Measurements from ENCODE around the gene ULK1. TPM values are rescaled to one million over a fixed set of nuclear protein-coding genes. Genes with fewer than 3 reads are reported as not detected.
"Not testable (repeated sequence)": the region's sequence is repeated elsewhere in the genome, so short reads cannot be mapped to it uniquely, and the experiment has no call there.

The ULK1 gene
- total RNA-seq, 2 experiments from 2014 or later, result 17.1 to 20.6 TPM

DNA sequence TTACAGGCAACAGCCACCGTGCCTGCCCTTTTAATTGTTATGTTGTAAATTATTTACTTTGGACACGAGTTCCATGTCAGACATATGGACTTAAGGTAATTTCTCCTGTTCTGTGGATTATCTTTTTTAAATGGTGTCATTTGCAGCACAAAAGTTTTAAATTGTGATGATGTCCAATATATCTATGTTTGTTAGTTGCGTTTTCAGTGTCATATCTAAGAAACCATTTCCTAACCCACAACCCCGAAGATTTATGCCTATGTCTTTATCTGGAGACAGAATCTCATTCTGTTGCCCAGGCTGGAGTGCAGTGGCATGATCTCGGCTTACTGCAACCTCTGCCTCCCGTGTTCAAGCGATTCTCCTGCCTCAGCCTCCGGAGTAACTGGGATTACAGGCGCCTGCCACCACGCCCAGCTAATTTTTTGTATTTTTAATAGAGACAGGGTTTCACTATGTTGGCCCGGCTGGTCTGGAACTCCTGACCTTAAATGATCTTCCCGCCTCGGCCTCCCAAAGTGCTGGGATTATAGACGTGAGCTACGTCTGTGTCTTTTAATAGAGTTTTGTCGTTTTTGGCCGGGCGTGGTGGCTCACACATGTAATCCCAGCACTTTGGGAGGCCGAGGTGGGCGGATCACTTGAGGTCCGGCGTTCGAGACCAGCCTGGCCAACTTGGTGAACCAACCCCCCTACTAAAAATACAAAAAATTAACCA, 54.5 kb downstream of the ULK1 start:
- not testable (repeated sequence) for ATAC-seq; H3K9me3 Mint-ChIP-seq (ENCODE audit: insufficient read depth); H3K27me3 Mint-ChIP-seq (ENCODE audit: low read depth); DNase-seq
- peaks cover 13% of the 10 kb centered on the region for H3K36me3 Mint-ChIP-seq (ENCODE audit: low read depth)
- peak overlapping the region; percentile 85 for H3K27ac Mint-ChIP-seq
- peak overlapping the region; percentile 78 for H3K4me3 Mint-ChIP-seq
- POLR2A ChIA-PET, result interaction anchor here (1.0 to 2.1 kb wide), 2 partner anchors 14 to 19 kb away, joined by 4 to 9 read pairs; no protein-coding TSS in a partner anchor
- CTCF ChIA-PET, result interaction anchor here (1.4 to 1.8 kb wide), 2 partner anchors 19 to 113 kb away, joined by 3 to 5 read pairs; no protein-coding TSS in a partner anchor
- H3K4me1 Mint-ChIP-seq (ENCODE audit: low read depth), result peaks cover 34% of the 10 kb centered on the region

DNA sequence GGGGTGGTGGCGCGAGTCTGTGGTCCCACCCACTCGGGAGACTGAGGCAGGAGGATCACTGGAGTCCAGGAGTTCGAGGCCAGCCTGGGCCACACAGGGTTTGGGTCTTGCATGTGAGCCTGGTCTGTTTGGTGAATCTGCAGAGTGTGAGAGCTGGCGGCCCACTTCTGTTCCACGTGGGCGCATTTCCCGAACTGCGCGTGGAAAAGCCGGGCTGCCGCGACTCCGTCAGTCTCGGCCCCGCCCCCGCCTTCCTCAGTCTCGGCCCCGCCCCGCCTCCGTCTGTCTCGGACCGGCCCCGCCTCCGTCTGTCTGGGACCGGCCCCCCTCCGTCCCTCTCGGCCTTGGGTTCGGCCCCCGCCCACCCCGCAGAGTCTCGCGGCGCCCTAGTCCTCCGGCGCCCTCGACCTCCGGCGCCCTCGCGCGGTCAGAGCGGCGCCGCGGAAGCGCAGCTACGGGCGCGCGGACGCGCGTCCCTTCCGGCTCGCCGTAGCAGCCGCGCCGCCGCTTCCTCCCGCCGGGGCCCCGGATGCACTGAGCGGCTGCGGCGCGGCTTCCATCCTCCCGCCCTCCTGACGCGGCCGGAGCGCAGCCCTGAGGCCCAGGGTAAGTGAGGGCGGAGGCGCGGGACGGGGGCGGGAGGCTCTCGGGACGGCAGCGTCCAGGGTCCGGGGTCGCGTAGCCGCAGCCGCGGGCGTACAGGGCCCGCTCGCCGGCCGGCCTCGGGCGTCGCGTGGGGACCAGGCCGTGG, 55.2 kb downstream of the ULK1 start, which contains the start of gene EP400:
EP400 (plus strand) TSS at position 512 of the 751 bp plus-strand sequence. CDS start 10,678 bp downstream, outside the sequence.
- Mint-ChIP-seq H3K36me3 (ENCODE audit: low read depth) (peaks cover 10% of the 10 kb centered on the region), H3K27me3 (ENCODE audit: low read depth) (no peaks in the 10 kb centered on the region), H3K9me3 (ENCODE audit: insufficient read depth) (no peaks in the 10 kb centered on the region), H3K27ac (peak within 1 kb of the TSS; percentile 96), H3K4me1 (ENCODE audit: low read depth) (peaks cover 34% of the 10 kb centered on the region), H3K4me3 (peak within 1 kb of the TSS; percentile 92)
- CTCF ChIA-PET, result interaction anchor here (1.4 to 1.8 kb wide), 2 partner anchors 19 to 113 kb away, joined by 3 to 5 read pairs; no protein-coding TSS in a partner anchor
- ATAC-seq, result peak; percentile 94
- peak; percentile 97 for DNase-seq
- POLR2A ChIA-PET, result interaction anchor here (1.0 to 2.1 kb wide), 2 partner anchors 13 to 19 kb away, joined by 4 to 9 read pairs; no protein-coding TSS in a partner anchor

DNA sequence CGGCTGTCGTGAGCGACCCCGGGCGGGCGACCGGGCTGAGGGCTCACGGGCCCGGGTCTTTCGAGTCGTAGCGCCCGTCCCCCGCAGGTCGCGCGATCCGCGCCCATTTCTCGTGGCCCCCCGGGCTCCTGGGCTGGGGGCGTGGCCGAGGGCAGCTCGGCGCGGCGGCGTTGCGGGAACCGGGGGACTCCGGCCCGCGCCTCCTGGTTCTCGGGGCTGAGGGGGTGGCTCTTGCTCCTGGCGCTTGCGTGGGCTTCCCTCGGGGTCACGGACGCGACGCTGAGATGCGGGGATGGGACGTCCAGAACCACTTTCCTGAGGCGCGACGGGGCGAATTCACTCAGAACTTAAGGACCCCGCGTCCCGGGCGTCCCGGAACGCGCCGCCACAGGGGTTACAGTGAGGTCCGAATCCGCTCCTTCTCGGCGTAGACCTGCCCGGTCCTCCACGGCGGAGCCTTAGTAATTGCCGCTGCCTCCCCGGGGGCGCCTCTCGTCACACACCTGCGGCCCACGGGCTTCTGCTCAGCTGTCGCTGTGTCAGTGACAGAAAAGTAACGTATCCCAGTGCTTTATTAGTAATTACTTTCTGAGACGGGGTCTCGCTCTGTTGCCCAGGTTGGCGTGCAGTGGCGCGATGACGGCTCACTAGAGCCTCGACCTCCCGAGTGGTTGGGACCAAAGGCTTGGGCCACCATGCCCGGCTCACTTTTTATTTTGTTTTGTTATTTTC, 55.9 kb downstream of the ULK1 start:
- H3K9me3 Mint-ChIP-seq (ENCODE audit: insufficient read depth), result no peaks in the 10 kb centered on the region
- H3K27me3 Mint-ChIP-seq (ENCODE audit: low read depth), result no peaks in the 10 kb centered on the region
- peaks cover 34% of the 10 kb centered on the region for H3K4me1 Mint-ChIP-seq (ENCODE audit: low read depth)
- POLR2A ChIA-PET, result interaction anchor here (1.0 to 2.1 kb wide), 2 partner anchors 12 to 20 kb away, joined by 4 to 9 read pairs; no protein-coding TSS in a partner anchor
- CTCF ChIA-PET, result interaction anchor here (1.4 to 1.8 kb wide), 2 partner anchors 20 to 114 kb away, joined by 3 to 5 read pairs; no protein-coding TSS in a partner anchor
- peak; percentile 34 for ATAC-seq
- peak overlapping the region; percentile 96 for H3K27ac Mint-ChIP-seq
- H3K4me3 Mint-ChIP-seq, result peak overlapping the region; percentile 92
- peak; percentile 50 for DNase-seq
- H3K36me3 Mint-ChIP-seq (ENCODE audit: low read depth), result peaks cover 5% of the 10 kb centered on the region

DNA sequence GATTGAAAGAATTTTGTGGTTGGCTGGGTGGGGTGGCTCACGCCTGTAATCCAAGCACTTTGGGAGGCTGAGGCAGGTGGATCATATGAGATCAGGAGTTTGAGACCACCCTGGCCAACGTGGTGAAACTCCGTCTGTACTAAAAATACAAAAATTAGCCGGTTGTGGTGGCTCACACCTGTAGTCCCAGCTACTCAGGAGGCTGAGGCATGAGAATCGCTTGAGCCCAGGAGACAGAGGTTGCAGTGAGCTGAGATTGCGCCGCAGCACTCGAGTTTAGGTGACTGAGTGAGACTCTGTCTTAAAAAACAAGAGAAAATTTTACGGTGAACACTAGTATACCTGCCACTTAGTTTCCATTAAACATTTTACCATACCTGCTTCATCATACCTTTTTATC, 59.4 kb downstream of the ULK1 start:
- H3K27me3 Mint-ChIP-seq (ENCODE audit: low read depth); H3K4me3 Mint-ChIP-seq; POLR2A ChIA-PET; DNase-seq; H3K36me3 Mint-ChIP-seq (ENCODE audit: low read depth); H3K27ac Mint-ChIP-seq; H3K9me3 Mint-ChIP-seq (ENCODE audit: insufficient read depth); ATAC-seq: not testable (repeated sequence)
- H3K4me1 Mint-ChIP-seq (ENCODE audit: low read depth), result peaks cover 33% of the 10 kb centered on the region
- CTCF ChIA-PET, result interaction anchor here (0.6 kb wide), 1 partner anchor 71 kb away, joined by 3 read pairs; no protein-coding TSS in a partner anchor

DNA sequence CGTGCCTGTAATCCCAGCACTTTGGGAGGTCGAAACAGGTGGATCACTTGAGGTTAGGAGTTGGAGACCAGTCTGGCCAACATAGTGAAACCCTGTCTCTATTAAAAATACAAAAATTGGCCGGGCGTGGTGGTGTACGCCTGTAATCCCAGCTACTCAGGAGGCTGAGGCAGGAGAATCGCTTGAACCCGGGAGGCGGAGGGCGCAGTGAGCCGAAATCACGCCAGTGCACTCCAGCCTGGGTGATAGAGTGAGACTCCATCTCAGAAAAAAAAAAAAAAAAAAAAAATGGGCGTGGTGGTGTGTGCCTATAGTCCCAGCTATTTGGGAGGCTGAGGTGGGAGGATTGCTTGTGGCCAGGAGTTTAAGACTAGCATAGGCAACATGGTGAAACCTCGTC, 60.0 kb downstream of the ULK1 start:
- POLR2A ChIA-PET, CTCF ChIA-PET, H3K27ac Mint-ChIP-seq: not testable (repeated sequence)

DNA sequence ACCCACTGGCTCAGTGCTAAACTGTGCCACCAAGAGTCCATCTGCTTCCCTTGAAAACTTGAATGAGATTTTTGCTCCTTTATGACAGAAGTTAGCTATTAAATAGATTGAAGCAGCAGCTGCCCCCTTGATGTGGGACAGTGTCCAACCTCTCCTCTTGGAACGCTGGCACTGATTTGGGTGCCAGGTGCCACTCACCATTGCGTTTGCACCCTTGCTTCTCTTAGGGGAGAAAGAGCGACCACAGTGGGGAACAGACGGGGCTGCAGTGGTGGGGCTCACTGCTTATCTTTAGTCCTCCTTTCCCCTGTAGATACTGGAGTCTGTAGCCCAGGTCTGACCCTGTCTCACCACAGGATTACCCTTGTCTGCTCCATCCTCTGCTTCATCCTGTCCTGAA, 64.7 kb downstream of the ULK1 start:
- H3K27ac Mint-ChIP-seq, result peak overlapping the region; percentile 31
- POLR2A ChIA-PET, result no interaction called here
- peaks cover 39% of the 10 kb centered on the region for H3K4me1 Mint-ChIP-seq (ENCODE audit: low read depth)
- H3K27me3 Mint-ChIP-seq (ENCODE audit: low read depth), result no peaks in the 10 kb centered on the region
- CTCF ChIA-PET, result no interaction called here
- H3K9me3 Mint-ChIP-seq (ENCODE audit: insufficient read depth), result no peaks in the 10 kb centered on the region
- ATAC-seq (no peak), DNase-seq (no peak)
- no peak overlapping the region for H3K4me3 Mint-ChIP-seq
- H3K36me3 Mint-ChIP-seq (ENCODE audit: low read depth), result peaks cover 12% of the 10 kb centered on the region

More for the DNA sequence above, 60.0 kb downstream of the ULK1 start:
- not testable (repeated sequence) for H3K9me3 Mint-ChIP-seq (ENCODE audit: insufficient read depth); H3K36me3 Mint-ChIP-seq (ENCODE audit: low read depth); DNase-seq; H3K27me3 Mint-ChIP-seq (ENCODE audit: low read depth); H3K4me3 Mint-ChIP-seq; ATAC-seq
- H3K4me1 Mint-ChIP-seq (ENCODE audit: low read depth), result peaks cover 33% of the 10 kb centered on the region

DNA sequence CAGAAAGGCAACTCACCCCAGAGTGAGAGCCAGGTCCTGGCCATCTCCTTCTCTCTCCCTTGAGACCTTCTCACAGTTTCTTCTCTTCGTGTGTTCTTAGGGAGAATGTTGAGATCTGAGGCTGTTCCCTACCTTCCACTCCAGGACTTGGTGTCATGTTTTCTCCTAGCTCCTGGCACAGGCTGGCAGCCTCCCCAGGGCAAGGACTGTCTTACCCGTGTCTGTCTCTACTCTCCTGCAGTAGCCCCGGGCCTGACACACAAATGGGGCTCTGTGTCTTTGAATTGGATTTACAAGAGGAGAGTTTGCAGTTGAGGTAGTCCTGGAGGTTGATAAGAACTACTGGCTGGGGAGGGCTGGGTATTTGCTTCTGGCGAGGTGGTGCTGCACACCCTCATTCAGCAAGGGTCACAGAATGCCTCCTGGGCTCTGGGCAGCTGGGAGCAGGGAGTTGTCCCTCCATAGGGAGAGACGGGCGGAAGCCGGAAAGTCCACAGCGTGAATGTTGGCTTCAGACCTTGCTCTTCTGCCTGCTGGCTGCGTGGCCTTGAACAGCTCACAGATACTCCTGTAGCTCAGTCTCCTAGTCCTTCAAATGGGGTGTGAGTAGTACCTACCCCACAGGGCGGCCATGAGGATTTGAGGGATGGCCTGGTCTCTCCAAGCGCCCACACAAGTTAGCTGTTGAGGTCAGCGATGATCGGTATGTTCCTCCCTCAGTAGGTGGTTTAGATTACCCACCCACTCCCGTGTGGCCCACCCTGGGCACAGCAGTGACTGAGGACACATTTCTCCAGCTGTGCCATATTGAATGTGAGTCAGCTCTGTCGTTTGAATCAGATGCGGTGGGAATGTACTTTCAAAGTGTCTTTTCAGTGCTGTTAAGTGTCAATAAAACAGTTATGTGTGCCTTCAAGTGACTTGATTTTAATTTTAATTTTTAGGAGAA, 65.5 kb downstream of the ULK1 start:
- ChIA-PET CTCF (no interaction called here), POLR2A (no interaction called here)
- Mint-ChIP-seq H3K4me1 (ENCODE audit: low read depth) (peaks cover 42% of the 10 kb centered on the region), H3K27me3 (ENCODE audit: low read depth) (no peaks in the 10 kb centered on the region), H3K36me3 (ENCODE audit: low read depth) (peaks cover 14% of the 10 kb centered on the region), H3K9me3 (ENCODE audit: insufficient read depth) (no peaks in the 10 kb centered on the region), H3K4me3 (no peak overlapping the region), H3K27ac (peak overlapping the region; percentile 31)
- ATAC-seq, result no peak
- DNase-seq, result no peak

DNA sequence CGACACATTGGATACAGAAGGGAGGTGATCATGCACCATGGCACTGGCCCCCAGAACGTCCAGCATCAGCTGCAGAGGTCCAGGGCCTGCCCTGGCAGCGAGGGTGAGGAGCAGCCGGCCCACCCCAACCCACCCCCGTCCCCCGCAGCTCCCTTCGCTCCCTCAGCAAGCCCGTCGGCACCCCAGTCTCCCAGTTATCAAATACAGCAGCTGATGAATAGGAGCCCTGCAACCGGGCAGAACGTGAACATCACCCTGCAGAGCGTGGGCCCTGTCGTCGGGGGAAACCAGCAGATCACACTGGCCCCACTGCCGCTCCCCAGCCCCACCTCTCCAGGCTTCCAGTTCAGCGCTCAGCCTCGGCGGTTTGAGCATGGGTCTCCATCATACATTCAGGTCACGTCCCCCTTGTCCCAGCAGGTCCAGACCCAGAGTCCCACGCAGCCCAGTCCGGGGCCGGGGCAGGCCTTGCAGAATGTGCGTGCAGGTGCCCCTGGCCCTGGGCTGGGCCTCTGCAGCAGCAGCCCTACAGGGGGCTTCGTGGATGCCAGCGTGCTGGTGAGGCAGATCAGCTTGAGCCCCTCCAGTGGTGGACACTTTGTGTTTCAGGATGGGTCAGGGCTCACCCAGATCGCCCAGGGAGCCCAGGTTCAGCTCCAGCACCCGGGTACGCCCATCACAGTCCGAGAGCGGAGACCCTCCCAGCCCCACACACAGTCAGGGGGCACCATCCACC, 66.3 kb downstream of the ULK1 start:
- H3K4me3 Mint-ChIP-seq; POLR2A ChIA-PET; H3K27ac Mint-ChIP-seq; H3K27me3 Mint-ChIP-seq (ENCODE audit: low read depth); H3K9me3 Mint-ChIP-seq (ENCODE audit: insufficient read depth); CTCF ChIA-PET; ATAC-seq; DNase-seq: not testable (repeated sequence)
- Mint-ChIP-seq H3K4me1 (ENCODE audit: low read depth) (peaks cover 46% of the 10 kb centered on the region), H3K36me3 (ENCODE audit: low read depth) (peaks cover 19% of the 10 kb centered on the region)

DNA sequence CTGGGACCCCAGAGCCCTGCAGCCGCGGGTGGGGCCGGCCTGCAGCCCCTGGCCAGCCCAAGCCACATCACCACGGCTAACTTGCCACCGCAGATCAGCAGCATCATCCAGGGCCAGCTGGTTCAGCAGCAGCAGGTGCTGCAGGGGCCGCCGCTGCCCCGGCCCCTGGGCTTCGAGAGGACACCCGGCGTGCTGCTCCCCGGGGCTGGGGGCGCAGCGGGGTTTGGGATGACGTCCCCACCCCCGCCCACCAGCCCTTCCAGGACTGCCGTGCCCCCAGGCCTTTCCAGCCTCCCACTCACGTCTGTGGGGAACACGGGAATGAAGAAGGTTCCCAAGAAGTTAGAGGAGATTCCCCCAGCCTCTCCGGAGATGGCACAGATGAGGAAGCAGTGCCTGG, 66.9 kb downstream of the ULK1 start:
- Mint-ChIP-seq H3K4me1 (ENCODE audit: low read depth) (peaks cover 41% of the 10 kb centered on the region), H3K36me3 (ENCODE audit: low read depth) (peaks cover 19% of the 10 kb centered on the region)
- CTCF ChIA-PET; DNase-seq; H3K27me3 Mint-ChIP-seq (ENCODE audit: low read depth); ATAC-seq; H3K27ac Mint-ChIP-seq; POLR2A ChIA-PET; H3K9me3 Mint-ChIP-seq (ENCODE audit: insufficient read depth); H3K4me3 Mint-ChIP-seq: not testable (repeated sequence)

DNA sequence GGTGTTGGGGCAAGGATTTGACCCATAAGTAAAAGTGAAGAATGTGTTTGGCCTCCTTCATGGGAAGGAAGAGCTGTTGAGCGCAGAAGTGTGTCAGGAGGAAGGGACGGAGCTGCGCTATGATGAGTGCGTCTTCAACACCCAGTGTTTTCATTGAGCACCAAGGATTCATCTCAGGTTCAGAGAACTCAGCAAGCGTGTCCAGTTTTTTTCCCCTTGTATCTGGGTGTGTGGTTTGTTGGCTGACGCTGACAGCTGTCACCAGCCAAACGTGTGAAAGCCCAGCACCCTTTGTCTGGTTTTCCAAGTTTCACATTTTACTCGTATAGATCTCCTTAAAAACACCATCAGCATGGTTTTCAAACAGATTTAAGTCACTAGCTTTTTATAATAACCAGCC, 67.6 kb downstream of the ULK1 start:
- ChIA-PET POLR2A (interaction anchor here (1.3 kb wide), 1 partner anchor 12 kb away, joined by 4 read pairs; the partner anchor contains the start of gene EP400), CTCF (no interaction called here)
- Mint-ChIP-seq H3K9me3 (ENCODE audit: insufficient read depth) (no peaks in the 10 kb centered on the region), H3K36me3 (ENCODE audit: low read depth) (peaks cover 19% of the 10 kb centered on the region), H3K4me3 (no peak overlapping the region), H3K4me1 (ENCODE audit: low read depth) (peaks cover 39% of the 10 kb centered on the region), H3K27ac (peak overlapping the region; percentile 50), H3K27me3 (ENCODE audit: low read depth) (no peaks in the 10 kb centered on the region)
- DNase-seq, result no peak
- no peak for ATAC-seq
